HG02852 (cell line): Measurements from ENCODE around the gene PDLIM4.

Source experiments
- ATAC-seq: cut with Tn5 transposase; IDR thresholded peaks from one replicate; pipeline ENCODE4 v1.9.1; 2021; ENCODE audit warnings: mild to moderate bottlenecking, moderate library complexity; ENCODE audit not compliant: unreplicated experiment

The PDLIM4 gene

GRCh38 chr5:132257131-132258101 is at the start of gene PDLIM4:
Gene PDLIM4, plus strand, starts transcription at chr5:132257696. Its CDS starts 39 bp downstream, at chr5:132257735.
- no peak for ATAC-seq

- ATAC-seq: no peak
These were observed 49.7 kb upstream of the PDLIM4 start for GRCh38 chr5:132207778-132208177.

- no peak for ATAC-seq
These were observed 48.4 kb upstream of the PDLIM4 start for GRCh38 chr5:132209131-132209530.

- no peak for ATAC-seq
These were observed 47.5 kb upstream of the PDLIM4 start for GRCh38 chr5:132209901-132210545.

GRCh38 chr5:132210944-132211343 is 46.6 kb upstream of the PDLIM4 start:
- ATAC-seq: no peak

GRCh38 chr5:132211787-132212186 is 45.7 kb upstream of the PDLIM4 start:
- ATAC-seq: no peak

GRCh38 chr5:132213666-132214065 is 43.8 kb upstream of the PDLIM4 start:
- no peak for ATAC-seq

GRCh38 chr5:132214491-132214890 is 43.0 kb upstream of the PDLIM4 start:
- ATAC-seq: no peak

- ATAC-seq: no peak
These were observed 42.2 kb upstream of the PDLIM4 start for GRCh38 chr5:132215329-132215728.

GRCh38 chr5:132218321-132218720 is 39.2 kb upstream of the PDLIM4 start:
- no peak for ATAC-seq

- no peak for ATAC-seq
These were observed 38.1 kb upstream of the PDLIM4 start for GRCh38 chr5:132219289-132219970.

- no peak for ATAC-seq
These were observed 37.5 kb upstream of the PDLIM4 start for GRCh38 chr5:132219981-132220380.

- ATAC-seq: no peak
These were observed 37.0 kb upstream of the PDLIM4 start for GRCh38 chr5:132220491-132220890.

GRCh38 chr5:132221781-132222648 is 35.5 kb upstream of the PDLIM4 start:
- peak; percentile 7 for ATAC-seq

- peak; percentile 67 for ATAC-seq
These were observed 34.9 kb upstream of the PDLIM4 start for GRCh38 chr5:132222649-132223038.

- no peak for ATAC-seq
These were observed 33.6 kb upstream of the PDLIM4 start for GRCh38 chr5:132223861-132224260.

- no peak for ATAC-seq
These were observed 32.8 kb upstream of the PDLIM4 start for GRCh38 chr5:132224716-132225115.

GRCh38 chr5:132225165-132226032 is 32.1 kb upstream of the PDLIM4 start:
- ATAC-seq: no peak

GRCh38 chr5:132226516-132227234 is 30.8 kb upstream of the PDLIM4 start:
- no peak for ATAC-seq
